Measurements from ENCODE around the gene BTNL3.

DNA sequence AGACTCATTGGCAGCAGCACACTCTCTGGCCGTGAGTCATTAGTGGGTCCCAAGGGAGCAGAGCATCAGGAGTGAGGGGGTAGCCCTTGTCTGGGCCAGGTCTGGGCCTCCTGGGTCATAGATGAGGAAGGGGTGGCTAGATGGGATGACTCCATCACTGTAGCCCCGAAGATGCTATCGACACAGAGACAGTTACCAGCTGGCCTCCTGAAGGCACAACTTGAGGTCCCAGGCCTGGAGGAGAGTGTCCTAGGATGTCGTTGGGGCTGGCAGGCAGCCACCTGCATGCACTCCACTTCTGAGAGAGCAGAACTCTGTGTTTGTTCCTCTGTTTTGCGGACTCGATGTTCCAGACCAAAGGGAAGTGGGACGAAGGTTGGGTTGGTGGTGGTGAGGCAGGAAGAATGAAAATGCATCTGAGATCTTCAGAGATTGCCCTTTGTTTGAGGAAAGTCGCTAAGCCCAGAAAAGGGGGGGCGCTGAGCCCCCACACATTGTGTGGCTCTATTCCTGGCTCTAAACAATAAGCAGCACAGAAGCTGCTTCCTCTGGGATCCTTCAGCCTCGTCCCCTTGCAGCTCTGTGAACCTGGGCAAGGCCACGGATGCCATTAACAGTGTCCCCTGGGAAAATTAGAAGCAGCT, 56.1 kb downstream of the BTNL3 start:
- TF ChIP-seq CTCF (IDR thresholded peaks at IDR 0.05) (no peak), POLR2A (IDR thresholded peaks at IDR 0.05) (no peak)
